Muscle layer of colon (tissue), 2 donors: ENCODE results near the gene TRAPPC2L.

ENCODE experiments used
- H3K27ac ChIP-seq: one replicate; pipeline ENCODE4 v1.7.0; 2013; ENCODE audit warnings: low read depth, mild to moderate bottlenecking, low read length, moderate library complexity
- H3K27me3 ChIP-seq, 2 donors: one replicate each; pipeline ENCODE4 v1.7.0; 2013; ENCODE audit warnings: low read length in 2 of 2, mild to moderate bottlenecking in 2 of 2; ENCODE audit not compliant: insufficient read depth in 2 of 2, control insufficient read depth in 1 of 2
- H3K36me3 ChIP-seq: one replicate; pipeline ENCODE4 v1.7.0; 2013; ENCODE audit warnings: mild to moderate bottlenecking, low read length; ENCODE audit not compliant: insufficient read depth
- H3K4me1 ChIP-seq: one replicate; pipeline ENCODE4 v1.7.0; 2013; ENCODE audit warnings: mild to moderate bottlenecking, low read length; ENCODE audit not compliant: insufficient read depth
- H3K4me3 ChIP-seq, 2 donors: one replicate each; pipeline ENCODE4 v1.7.0; 2013; ENCODE audit warnings: low read length in 2 of 2, low read depth in 1 of 2, mild to moderate bottlenecking in 1 of 2, moderate library complexity in 1 of 2
- H3K9ac ChIP-seq: one replicate; pipeline ENCODE4 v1.7.0; 2013; ENCODE audit warnings: low read length
- H3K9me3 ChIP-seq: one replicate; pipeline ENCODE4 v1.7.0; 2013; ENCODE audit warnings: mild to moderate bottlenecking, low read length
- donor health status: abdominal sarcoma.
- donor health status: Adenocarcinoma of cecum.

Gene TRAPPC2L

DNA sequence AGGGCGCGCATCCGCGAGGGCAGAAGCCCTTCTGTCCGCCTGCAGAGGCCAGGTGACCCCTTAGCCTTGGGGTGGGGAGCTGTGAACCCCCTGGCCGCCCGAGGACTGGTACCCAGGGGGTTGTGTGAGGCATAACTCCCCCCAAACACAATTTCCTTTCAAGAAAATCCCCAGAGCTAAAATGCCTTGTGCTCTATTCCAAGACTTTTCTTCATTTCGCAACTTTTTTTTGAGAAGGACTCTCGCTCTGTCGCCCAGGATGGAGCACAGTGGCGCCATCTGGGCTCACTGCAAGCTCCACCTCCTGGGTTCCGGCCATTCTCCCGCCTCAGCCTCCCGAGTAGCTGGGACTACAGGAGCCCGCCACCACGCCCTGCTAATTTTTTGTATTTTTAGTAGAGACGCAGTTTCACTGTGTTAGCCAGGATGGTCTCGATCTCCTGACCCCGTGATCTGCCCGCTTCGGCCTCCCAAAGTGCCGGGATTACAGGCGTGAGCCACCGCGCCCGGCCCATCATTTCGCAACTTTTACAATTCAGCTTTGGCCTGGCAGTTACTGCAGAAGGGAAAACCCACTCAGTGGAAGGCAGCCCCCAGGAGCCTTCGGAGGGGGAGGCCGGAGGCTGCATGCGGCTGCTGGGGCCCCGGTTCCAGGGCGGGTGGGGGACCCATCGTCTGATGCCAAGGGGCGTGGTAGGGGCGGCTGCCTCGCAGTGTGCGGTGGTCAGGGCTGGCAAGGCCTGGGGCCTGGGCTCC is 44.2 kb upstream of the TRAPPC2L start:
- Histone ChIP-seq H3K36me3 (no peaks in the 10 kb centered on the region), H3K9me3 (no peaks in the 10 kb centered on the region), H3K27me3 (no peaks in the 10 kb centered on the region), H3K27ac (peak overlapping the region; percentile 89), H3K9ac (no peak overlapping the region), H3K4me3 (peak overlapping the region; percentile 75 to 77), H3K4me1 (peaks cover 13% of the 10 kb centered on the region)

GRCh38 chr16:88813269-88814143 is 43.4 kb upstream of the TRAPPC2L start:
- H3K27ac ChIP-seq, result no peak overlapping the region
- H3K9ac ChIP-seq, result no peak overlapping the region
- no peak overlapping the region for H3K4me3 ChIP-seq
- H3K36me3 ChIP-seq, result no peaks in the 10 kb centered on the region
- no peaks in the 10 kb centered on the region for H3K27me3 ChIP-seq
- H3K9me3 ChIP-seq, result no peaks in the 10 kb centered on the region
- peaks cover 13% of the 10 kb centered on the region for H3K4me1 ChIP-seq

DNA sequence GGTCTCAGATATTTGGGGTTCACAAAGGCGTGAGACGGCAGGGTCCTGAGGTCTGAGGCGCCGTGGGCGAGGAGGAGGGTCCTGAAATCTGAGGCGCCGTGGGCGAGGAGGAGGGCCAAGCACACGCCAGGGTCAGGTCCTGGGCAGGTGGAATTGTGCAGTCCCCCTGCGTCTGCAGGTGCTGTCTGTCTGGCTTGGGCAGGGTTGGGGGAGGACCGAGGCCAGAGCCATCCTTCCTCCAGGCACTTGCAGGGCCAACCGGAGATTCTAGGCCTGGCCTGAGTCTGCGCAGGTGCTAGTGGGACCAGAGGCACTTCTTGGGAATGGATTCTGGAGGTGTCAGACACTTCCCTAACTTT is 42.8 kb upstream of the TRAPPC2L start:
- no peaks in the 10 kb centered on the region for H3K27me3 ChIP-seq
- H3K4me1 ChIP-seq, result peaks cover 13% of the 10 kb centered on the region
- no peak overlapping the region for H3K27ac ChIP-seq
- H3K36me3 ChIP-seq, result no peaks in the 10 kb centered on the region
- H3K9ac ChIP-seq, result no peak overlapping the region
- no peak overlapping the region for H3K4me3 ChIP-seq
- H3K9me3 ChIP-seq, result no peaks in the 10 kb centered on the region

GRCh38 chr16:88815227-88815626 is 41.7 kb upstream of the TRAPPC2L start:
- no peaks in the 10 kb centered on the region for H3K27me3 ChIP-seq
- H3K4me1 ChIP-seq, result peaks cover 9% of the 10 kb centered on the region
- no peaks in the 10 kb centered on the region for H3K9me3 ChIP-seq
- H3K27ac ChIP-seq, result no peak overlapping the region
- no peak overlapping the region for H3K4me3 ChIP-seq
- H3K36me3 ChIP-seq, result no peaks in the 10 kb centered on the region
- no peak overlapping the region for H3K9ac ChIP-seq

- Histone ChIP-seq H3K4me3 (no peak overlapping the region), H3K9ac (no peak overlapping the region), H3K4me1 (peaks cover under 1% of the 10 kb centered on the region), H3K36me3 (no peaks in the 10 kb centered on the region), H3K9me3 (no peaks in the 10 kb centered on the region), H3K27ac (no peak overlapping the region), H3K27me3 (no peaks in the 10 kb centered on the region)
Observed at GRCh38 chr16:88815901-88816589, 40.9 kb upstream of the TRAPPC2L start.

DNA sequence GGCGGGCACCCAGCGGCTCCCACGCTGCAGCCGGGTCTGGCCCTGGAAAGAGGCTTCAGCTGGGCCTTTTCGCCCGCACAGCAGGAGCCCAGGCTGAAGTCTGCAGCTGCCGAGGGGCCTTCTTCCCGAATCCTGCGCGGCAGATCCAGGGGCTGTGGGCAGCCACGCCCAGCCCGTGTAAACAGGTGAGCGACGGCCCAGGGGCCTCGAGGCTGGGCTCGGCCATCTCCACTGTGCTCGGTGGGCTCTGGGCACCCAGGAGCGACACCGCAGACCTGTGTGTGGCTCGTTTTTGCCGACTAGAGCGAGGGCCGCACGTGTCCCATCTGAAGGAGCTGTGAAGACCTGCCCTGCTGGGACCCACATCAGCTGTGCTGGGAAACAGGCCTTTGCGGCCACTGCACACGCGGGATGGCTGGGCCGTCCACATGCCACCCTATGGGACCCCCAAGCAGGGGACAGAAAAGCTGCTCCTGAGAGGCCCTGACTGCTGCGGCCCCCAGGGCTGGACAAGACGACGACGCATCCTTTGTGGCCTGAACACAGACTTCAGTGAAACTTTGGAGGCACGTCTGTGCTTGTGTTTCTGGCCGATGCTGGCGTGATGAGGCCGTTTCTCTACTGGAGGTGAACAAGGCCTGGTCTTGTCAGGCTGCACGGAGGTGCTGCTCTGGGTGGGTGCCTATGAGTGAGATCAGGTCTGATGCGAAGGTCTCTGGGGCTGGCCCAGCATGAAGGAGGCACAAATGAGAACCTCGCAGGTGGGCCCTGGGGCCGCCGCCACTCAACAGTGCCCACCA is 40.0 kb upstream of the TRAPPC2L start:
- H3K9ac ChIP-seq, result no peak overlapping the region
- no peak overlapping the region for H3K4me3 ChIP-seq
- no peak overlapping the region for H3K27ac ChIP-seq
- no peaks in the 10 kb centered on the region for H3K4me1 ChIP-seq
- H3K27me3 ChIP-seq, result no peaks in the 10 kb centered on the region
- H3K36me3 ChIP-seq, result peaks cover under 1% of the 10 kb centered on the region
- H3K9me3 ChIP-seq, result no peaks in the 10 kb centered on the region

DNA sequence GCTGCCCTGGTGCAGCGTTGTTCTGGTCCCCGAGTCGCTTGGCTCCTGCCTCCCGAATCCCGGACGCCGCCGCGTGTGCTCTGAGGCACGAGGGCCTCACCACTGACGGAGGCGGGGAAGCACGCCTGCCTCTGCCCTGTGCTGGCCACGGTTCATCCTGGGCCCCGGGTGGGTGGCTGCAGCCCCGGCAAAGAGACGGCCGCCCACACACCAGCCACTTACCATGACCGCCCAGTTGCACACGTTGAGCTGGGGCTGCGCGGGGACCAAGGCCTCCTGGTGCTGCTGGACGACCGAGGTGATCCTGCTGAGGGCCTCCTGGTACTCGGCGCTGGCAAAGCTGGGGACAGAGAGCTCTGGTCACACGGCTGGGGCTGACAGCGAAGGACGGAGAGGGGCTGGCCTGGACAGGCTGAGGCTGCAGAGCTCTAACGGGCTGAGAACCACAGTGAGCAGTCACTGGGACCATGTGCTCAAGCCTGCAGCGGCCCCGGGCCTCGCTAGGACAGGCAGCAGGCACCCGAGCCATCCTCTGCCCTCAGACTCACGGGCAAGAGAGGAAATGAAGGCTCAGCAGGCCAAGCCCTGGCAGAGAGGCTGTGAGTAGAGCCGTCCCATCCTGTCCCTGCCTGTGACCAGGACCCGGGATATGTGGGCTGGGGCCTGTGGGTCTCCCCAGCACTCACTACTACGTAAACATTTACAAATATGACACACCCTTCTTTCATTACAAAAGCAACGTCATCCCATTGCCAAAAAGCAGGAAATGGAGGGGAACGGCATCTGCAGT is 38.9 kb upstream of the TRAPPC2L start:
- H3K36me3 ChIP-seq, result peaks cover 11% of the 10 kb centered on the region
- no peaks in the 10 kb centered on the region for H3K4me1 ChIP-seq
- no peak overlapping the region for H3K4me3 ChIP-seq
- no peak overlapping the region for H3K9ac ChIP-seq
- H3K27ac ChIP-seq, result no peak overlapping the region
- no peaks in the 10 kb centered on the region for H3K27me3 ChIP-seq
- no peaks in the 10 kb centered on the region for H3K9me3 ChIP-seq

DNA sequence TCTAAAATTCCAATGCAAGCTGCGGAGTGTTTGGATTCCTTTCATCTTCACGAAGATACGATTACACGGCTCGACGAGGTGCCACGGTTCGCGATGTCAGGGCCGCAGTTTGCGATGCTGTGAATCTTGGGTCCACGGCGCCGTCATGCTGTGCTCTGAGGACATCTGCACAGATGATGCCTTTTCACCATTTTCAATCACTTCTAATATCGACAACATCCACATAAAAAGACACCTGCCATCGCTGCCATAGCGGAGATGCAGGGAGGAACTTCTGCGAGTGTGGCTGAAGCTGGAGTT is 38.4 kb upstream of the TRAPPC2L start:
- Histone ChIP-seq H3K9me3 (no peaks in the 10 kb centered on the region), H3K36me3 (peaks cover 12% of the 10 kb centered on the region), H3K9ac (no peak overlapping the region), H3K27ac (no peak overlapping the region), H3K27me3 (no peaks in the 10 kb centered on the region), H3K4me3 (no peak overlapping the region), H3K4me1 (no peaks in the 10 kb centered on the region)

GRCh38 chr16:88819126-88819525 is 37.8 kb upstream of the TRAPPC2L start:
- H3K4me3 ChIP-seq, result no peak overlapping the region
- H3K9me3 ChIP-seq, result no peaks in the 10 kb centered on the region
- no peaks in the 10 kb centered on the region for H3K27me3 ChIP-seq
- no peak overlapping the region for H3K27ac ChIP-seq
- no peaks in the 10 kb centered on the region for H3K4me1 ChIP-seq
- no peak overlapping the region for H3K9ac ChIP-seq
- peaks cover 12% of the 10 kb centered on the region for H3K36me3 ChIP-seq

DNA sequence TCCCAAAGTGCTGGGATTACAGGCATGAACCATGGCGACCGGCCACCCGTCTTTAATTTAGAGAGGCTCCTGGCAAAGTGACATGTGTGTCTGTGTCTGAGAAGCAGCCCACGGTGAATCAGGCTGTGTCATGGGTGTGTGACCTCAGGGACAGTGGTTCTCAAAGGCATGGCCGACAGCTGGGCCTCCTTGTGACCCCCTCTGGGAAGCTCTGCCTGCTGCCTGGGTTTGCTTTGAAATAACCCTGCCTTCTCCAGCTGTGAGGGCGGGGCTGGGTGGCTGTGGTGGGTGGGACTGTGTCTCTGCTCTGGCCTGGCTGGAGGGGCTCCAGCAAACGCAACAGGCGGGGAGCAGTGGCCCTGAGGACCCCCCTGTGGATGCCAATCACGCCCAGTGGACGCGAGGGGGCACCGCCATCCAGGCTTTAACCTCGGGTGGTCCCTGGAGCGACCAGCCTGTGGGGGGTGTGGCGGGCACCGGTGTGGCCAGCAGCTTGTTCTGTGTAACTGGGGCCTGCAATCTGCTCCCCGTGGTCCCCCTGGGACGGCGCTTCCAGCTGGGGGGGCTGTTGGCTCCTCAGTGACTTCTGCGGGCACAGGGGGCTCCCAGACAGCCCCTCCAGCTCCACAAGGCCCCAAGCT is 36.4 kb upstream of the TRAPPC2L start:
- no peaks in the 10 kb centered on the region for H3K4me1 ChIP-seq
- no peak overlapping the region for H3K9ac ChIP-seq
- no peaks in the 10 kb centered on the region for H3K27me3 ChIP-seq
- no peak overlapping the region for H3K4me3 ChIP-seq
- no peaks in the 10 kb centered on the region for H3K9me3 ChIP-seq
- peaks cover 12% of the 10 kb centered on the region for H3K36me3 ChIP-seq
- H3K27ac ChIP-seq, result no peak overlapping the region
